DLD1 (cell line): ENCODE measurements around the gene PBX3.

Source experiments
- in situ Hi-C: cut with HindIII; loops from 2 replicates; pipeline ENCODE4 v1.10.0; 2017; ENCODE audit warnings: low sequenced_read_pairs

Gene PBX3

DNA sequence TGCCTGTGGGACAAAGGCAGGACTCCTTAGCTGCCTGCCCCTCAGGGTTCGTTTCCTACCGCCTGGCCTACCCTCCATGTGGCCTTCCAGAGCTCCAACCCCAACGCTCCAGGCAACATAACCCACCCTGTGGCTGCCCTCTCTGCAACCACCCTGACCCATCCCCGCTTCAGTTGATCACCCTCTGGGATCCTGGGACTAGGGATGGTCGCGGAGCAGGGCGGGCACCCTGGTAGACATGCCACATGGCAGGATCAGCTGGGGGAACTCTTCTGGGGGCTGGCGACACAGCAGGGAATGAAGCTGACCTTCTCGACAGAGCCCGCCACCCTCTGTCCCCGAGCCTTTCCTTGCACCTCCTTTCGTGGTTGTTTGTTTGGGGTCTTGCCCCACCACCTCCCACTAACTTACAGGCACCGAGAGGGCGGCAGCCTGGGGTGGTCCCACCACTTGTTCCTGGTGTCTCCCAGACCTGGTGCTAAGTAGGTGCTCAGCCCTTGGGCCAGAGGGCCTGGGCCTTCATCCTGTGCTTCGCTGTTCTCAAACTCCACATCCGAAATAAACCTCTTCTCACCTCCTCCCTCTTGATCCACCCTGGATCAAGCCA lies 243.1 kb downstream of the PBX3 start:
- in situ Hi-C loops, result no loop called here

DNA sequence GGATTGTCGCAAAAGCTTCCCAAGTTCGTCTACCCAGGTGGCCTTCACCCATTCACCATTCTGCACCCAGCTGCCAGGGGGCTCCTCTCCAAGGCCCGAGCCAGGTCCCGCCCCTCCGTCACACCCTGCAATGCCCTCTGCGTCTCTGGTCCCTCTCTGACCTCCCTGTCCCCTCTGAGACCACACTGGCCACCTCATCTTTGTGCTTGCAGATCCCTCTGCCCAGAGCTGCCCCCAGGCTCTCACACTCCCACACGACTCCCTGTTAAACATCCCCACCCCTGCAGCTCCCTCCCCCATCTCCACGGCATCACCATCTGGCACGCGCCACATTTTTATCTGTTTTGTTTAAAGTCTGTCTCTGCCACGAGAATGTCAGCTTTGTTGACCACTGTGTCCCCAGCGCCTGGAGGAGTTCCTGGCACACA lies 243.6 kb downstream of the PBX3 start:
- in situ Hi-C loops, result no loop called here

DNA sequence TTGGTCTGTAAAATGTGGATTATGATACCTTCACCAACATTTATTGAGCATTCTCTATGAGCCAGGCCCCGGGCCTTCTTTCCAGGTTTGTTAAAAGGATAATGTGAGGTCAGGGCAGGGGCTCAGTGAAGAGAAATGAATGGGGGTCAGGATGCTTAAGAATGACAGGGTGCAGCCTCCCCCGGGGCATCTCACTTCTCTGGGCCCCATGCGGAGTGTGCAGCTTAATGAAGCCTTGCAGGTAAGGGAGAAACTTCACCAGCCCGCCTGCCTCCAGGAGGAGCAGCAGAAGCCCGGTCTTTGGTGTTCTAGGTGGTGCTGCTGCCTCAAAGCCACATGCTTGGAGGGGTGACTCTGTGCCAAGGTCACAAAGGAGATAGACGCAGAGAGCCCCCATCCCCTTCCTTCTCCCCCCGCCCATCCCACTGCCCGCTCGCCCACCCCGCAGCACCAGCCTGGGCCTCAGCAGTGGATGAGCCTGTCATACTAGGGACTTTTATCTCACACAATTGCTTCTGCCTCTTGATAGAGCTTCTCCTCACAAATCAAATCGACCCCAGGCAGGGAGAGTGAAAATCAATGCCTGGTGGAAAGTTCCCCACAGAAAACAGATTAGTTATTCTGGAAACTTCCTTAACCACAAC lies 244.8 kb downstream of the PBX3 start:
- in situ Hi-C loops, result no loop called here

GRCh38 chr9:125992557-125992956 lies 245.4 kb downstream of the PBX3 start:
- in situ Hi-C loops, result no loop called here

DNA sequence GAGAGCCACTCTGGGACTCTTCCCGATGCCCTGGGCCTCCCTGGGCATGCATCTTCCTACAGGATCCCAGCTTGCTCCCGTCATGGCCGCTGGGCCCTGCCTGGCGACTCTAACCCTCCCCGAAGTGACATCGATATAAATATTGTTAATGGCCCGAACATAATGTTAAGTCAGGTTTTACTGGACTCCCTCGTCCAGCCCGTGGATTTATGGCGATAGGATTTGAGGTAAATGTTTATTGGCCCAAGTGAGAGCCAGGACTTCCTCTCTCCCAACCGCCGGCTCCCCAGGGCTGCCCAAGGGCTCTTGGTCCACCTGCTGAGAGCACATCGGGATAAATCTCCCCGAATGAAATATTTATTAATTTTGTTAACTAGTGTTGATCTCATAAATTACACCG lies 246.3 kb downstream of the PBX3 start:
- in situ Hi-C loops, result no loop called here

GRCh38 chr9:125994066-125994943 lies 247.1 kb downstream of the PBX3 start:
- in situ Hi-C loops, result no loop called here

DNA sequence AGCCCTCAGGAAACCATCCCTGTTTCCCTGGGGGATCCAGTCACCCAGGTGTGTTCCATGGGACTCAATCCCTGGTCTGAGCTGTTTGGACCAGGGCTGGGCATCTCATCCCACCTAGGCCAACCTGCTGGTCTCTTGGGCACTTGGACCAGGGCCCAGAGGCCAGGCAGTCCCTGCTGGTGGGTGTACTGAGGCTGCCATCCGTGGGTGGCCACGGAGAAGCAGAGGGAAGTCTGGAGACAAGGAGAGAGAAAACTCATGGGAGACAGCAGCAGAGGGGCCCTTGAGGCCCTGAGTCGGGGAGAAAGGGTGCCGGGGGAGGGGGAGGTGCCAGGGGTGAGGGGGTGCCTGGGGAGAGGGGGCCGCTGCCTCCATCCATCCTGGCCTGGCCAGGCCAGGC lies 247.8 kb downstream of the PBX3 start:
- in situ Hi-C loops, result no loop called here

DNA sequence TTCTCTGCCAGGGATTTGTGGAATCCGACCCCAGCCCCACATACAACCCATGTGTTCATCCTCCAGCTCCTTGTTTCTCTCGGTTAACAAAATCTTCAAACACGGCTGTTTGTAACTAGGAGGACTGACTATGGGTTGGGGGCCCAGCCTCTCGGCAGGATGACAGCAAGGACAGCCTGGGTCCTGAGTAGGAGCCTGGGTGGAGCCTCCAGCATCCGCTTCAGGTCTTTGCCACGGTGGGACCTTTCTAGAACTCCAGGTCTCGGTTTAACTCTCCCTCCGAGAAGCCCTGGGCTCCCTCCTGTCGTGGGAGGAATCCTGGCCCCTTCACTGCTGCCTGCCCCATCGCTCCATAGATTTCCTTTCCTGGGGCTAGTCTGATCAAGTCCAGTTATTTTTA lies 248.5 kb downstream of the PBX3 start:
- in situ Hi-C loops, result no loop called here

GRCh38 chr9:125996791-125997190 lies 249.6 kb downstream of the PBX3 start:
- in situ Hi-C loops, result no loop called here

DNA sequence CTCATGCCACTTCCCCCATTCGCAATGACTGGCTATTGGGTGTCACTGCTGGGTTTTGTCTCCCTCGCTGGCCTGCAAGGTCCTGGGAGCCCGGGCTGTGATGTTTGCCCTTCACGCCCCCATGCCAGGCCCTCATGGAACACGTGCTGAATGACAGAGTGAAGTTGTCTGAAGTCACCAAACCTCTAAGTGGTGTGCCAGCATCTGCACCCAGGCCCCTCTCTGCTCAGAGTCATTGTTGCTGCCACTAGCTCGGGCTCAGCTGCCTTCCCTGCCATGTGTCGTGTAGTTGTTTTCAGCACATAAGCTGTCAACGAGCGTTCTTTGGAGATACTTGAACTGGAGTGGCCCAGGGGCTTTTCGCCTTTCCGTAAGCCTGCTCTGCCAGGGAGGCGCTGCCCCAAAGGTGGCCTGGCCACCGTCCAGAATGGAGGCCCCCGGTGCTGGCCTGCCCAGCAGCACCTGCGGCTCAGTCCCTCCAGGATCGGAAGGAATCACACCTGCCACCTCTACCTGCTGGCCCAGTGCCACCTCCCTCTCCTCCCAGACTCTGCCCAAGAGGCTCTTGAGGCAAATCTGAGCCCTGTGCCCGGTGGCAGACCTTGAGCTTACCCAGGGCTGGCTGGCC lies 250.1 kb downstream of the PBX3 start:
- in situ Hi-C loops, result no loop called here

- in situ Hi-C loops, result no loop called here
These were observed 251.8 kb downstream of the PBX3 start for GRCh38 chr9:125998837-125999503.

GRCh38 chr9:125999504-125999881 lies 252.3 kb downstream of the PBX3 start:
- in situ Hi-C loops, result no loop called here

DNA sequence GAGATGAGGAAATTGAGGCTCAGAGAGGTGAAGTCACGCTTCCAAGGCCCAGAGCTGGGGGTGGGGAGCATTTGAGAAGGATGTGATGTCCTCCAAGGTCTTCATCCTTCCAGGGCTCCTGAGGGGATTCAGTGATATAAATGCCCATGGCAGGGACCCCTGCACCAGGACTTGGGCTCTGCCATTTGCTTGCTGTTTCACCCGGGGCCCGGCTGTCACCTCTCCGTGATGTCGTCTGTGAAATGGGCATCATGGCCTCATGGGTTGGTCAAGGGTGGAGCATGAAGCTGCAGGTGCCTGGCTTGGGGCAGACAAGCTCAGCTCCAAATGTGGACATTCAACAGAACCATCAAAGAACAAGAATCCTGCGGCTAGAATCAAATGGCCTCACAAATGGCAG lies 253.1 kb downstream of the PBX3 start:
- in situ Hi-C loops, result no loop called here

DNA sequence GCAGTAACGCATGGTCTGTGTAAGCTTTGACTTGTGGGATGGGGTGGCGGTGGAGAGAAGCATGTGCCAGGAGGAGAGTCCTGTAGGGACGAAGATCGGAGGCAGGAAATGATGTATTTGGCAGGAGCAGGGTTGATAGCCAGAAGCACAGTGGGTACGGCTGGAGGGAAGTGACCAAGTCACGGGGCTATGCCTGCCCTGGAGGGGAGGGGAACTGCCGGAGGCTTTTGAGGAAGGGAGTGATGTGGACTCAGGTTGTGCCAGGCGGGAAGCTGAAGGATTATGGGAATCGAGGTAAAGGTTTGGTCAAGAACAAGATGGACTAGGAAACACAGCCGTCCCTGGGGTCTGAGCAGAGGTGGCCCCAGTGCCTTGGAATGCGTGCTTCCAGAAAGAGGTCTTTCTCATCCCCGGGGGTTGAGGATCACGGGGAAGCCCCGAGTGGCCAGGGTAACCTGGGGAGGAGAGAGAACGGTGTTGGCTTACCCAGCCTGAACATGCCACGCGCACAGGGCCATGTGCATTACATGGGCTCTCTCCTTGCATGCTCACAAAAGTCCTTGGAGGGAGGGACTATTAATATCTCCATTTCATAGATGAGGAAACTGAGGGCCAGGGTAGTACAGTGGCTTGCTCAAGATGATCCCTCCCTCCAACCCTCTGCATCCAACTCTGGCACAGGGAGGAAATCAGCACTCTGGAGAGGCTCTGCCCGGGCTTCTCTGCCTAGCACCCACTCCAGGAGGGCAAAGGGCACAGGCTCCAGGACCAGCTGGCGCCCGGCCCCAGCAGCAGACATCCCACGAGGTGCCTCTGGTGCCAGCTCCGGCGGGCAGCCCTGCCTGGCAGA lies 253.8 kb downstream of the PBX3 start:
- in situ Hi-C loops, result no loop called here

DNA sequence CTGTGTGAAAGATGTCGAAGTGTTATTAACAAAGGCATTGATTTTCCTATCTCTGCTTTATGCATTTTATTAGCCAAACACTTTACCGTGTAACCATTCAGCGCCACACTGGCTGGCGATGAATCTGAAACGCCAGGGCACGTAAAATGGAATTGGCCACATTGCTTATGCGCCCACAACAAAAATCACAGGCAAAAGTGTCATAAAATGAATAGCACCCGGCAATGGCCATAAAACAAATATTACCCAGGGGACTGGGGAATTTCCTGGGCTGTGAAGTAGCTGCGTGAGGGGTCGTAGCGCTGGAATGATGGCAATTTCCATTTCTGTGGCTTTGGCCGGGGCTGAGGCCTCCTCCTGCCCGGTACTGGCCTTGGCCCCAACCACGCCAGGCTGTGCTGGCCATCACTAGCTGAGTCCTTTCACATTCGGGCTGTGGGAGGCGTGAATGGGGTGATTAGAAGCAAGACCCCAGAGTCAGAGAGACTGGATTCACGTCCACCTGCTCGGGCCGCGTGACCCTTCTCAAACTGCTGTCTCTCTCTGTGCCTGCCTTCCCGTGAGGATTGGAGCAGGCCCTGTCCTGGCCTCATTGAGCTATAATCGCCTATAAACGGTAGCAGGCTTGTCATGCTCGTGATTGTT lies 254.5 kb downstream of the PBX3 start:
- in situ Hi-C loops, result no loop called here

DNA sequence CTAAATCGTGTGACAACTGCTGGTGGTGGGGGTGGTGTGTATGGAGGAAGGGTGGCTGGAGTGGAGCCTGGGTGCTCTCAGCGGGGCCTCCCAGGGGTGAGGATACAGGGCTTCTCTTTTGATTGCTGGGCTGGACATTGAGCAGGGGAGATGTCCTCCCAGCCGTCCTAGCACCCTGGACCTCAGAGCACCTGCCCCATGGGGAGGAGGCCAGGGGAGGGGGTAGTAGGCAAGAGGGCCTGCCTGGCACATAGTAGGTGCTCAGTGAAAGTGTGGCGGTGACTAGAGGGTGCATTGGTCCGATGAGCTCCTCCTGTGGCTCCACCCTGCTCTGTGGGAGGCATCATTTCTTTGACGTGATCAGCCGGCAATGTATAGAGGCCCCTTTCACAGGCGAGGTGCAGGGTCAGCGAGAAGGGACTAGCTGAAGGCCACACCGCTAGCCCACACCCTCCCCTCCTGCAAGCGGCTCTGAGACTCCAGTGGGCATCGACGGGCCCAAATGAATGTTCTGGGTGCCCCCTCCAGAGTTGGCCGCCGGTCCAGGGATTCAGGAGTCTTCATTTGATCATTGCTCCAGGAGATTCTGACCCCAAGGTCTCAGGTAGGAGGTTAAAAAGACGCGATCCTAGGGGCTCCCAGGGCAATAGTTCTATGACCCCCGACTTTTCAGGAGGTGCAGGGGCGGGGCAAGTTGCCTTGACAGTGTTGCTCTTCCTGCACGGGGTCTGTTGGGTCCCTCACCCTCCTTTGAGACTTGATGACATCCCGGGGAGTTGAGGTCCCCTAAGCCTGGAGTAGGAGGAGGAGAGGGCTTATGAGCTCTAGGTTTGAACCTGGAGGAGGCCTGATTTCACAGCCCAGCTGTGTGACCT lies 255.5 kb downstream of the PBX3 start:
- in situ Hi-C loops, result no loop called here

GRCh38 chr9:126009047-126009446 lies 261.9 kb downstream of the PBX3 start:
- in situ Hi-C loops, result no loop called here

GRCh38 chr9:126014726-126015125 lies 267.6 kb downstream of the PBX3 start:
- in situ Hi-C loops, result no loop called here

DNA sequence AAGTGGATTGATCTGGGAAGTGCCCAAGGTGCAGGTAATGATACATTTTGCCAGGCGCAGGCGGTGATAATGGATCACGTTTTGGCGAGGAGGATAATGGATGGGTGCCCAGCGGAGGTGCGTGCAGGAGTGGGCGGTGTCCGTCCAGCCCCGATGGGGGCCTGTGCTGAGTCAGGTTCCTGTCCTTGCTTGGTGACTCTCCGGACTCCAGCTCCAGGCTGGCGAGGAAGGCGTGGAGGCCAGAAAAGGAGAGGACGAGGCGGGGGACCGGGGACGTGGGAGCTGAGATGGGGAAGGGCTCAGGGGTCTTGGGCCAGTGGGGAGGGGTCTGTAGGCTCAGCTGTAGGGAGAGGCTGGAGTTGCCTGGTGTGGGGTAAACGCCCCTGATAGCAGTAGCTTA lies 268.3 kb downstream of the PBX3 start:
- in situ Hi-C loops, result no loop called here
